Right lobe of liver (tissue), 6 donors: ENCODE measurements around the gene TXNIP. TPM values are rescaled to one million over a fixed set of nuclear protein-coding genes. Genes with fewer than 3 reads are reported as not detected.

Experiments
- ATAC-seq, 4 donors: fragments of 200-7000 bp; cut with Tn5 transposase; one replicate each; pipeline ENCODE4 v1.9.1; 2020; ENCODE audit warnings: mild to moderate bottlenecking in 4 of 4, moderate library complexity in 4 of 4
- DNase-seq, 3 donors: peaks; one replicate each; pipeline ENCODE4 v3.0.0-alpha.2; 2020
- H3K27ac ChIP-seq, 3 donors: fragments of 200-600 bp; one replicate each; pipeline ENCODE4 v1.8.0; 2022
- H3K27me3 ChIP-seq, 2 donors: fragments of 200-600 bp; one replicate each; pipeline ENCODE4 v1.8.0; 2022
- H3K36me3 ChIP-seq, 4 donors: fragments of 200-600 bp; sonication (generic) in 1 of 4; one replicate each; pipeline versions ENCODE4 v1.5.1 to v1.8.0; 2017 to 2022; ENCODE audit warnings: control low read depth in 1 of 4
- H3K4me1 ChIP-seq, 4 donors: fragments of 200-600 bp; sonication (generic) in 1 of 4; one replicate each; pipeline versions ENCODE4 v1.5.1 to v1.8.0; 2017 to 2022; ENCODE audit warnings: control low read depth in 1 of 4
- H3K4me3 ChIP-seq, 3 donors: fragments of 200-600 bp; one replicate each; pipeline ENCODE4 v1.8.0; 2022
- H3K9me3 ChIP-seq, 4 donors: fragments of 200-600 bp; sonication (generic) in 1 of 4; one replicate each; pipeline versions ENCODE4 v1.5.1 to v1.8.0; 2017 to 2022; ENCODE audit warnings: control low read depth in 1 of 4
- CTCF ChIP-seq, 4 donors: fragments of 200-600 bp in 3 of 4; fragments of 450-650 bp in 1 of 4; IDR thresholded peaks; one replicate each; pipeline versions ENCODE4 v1.5.1 to v1.8.0; 2016 to 2022; ENCODE audit warnings: antibody characterized with exemption in 4 of 4, mild to moderate bottlenecking in 2 of 4
- POLR2A ChIP-seq: fragments of 450-650 bp; IDR thresholded peaks from one replicate; pipeline ENCODE4 v1.6.1; 2017; ENCODE audit warnings: antibody characterized with exemption, mild to moderate bottlenecking
- WGBS: methylation state at CpG from one replicate; pipeline ENCODE4 v1.1.6; 2018; ENCODE audit warnings: low coverage, low lambda C conversion rate; ENCODE audit not compliant: insufficient coverage; ENCODE audit errors: missing lambda C conversion rate; 5-methylcytosine and 5-hydroxymethylcytosine counted together
- intact Hi-C, 2 donors: fragments of 100-400 bp; cut with DNase I; formaldehyde crosslinking; loops; one replicate each; pipeline versions ENCODE4 v1.11.2 to v1.14.1; 2022
- total RNA-seq, 6 experiments: library from RNA; depleted of rRNA in 2 of 6; stranded (reverse); fragments of >200 nt in 2 of 6; fragmentation: NEBNext Ultra II Directional in 3 of 6; extraction: Animal tissue kit (Norgen Biotek cat#: 25700) in 3 of 6; gene quantifications; one replicate each; pipeline versions ENCODE4 v1.1.0 to v1.2.4, GENCODE V29; 2016 to 2023
- donor health status: DM: no; HTN: yes; CAD: no.
- donor health status: DM: no; HTN: no; CAD: no.
- donor health status: DM: no; HTN: no; CAD: no.
- donor health status: DM: no; HTN: yes; CAD: no.
- donor health status: DM: no; HTN: yes; CAD: no.

Gene TXNIP
- total RNA-seq, 6 experiments from 2014 or later, result 56.3 to 398 (median 134) TPM

- Histone ChIP-seq H3K36me3 (peaks cover 0 to 31% (median 24%) of the 10 kb centered on the region in 4 donors), H3K27me3 (no peaks in the 10 kb centered on the region), H3K4me3 (peak overlapping the region; percentile 79 to 91 (median 83)), H3K27ac (peak overlapping the region; percentile 0 to 98 (median 88)), H3K9me3 (no peaks in the 10 kb centered on the region), H3K4me1 (peaks cover 0 to 55% (median 18%) of the 10 kb centered on the region in 4 donors)
- intact Hi-C loops, result no loop called here
- WGBS, result 23% methylated on average over 6 of the region's 6 CpGs
- TF ChIP-seq CTCF (IDR thresholded peaks at IDR 0.05), result no peak
- peak; percentile 30 for TF ChIP-seq POLR2A
- ATAC-seq, result no peak
- no peak for DNase-seq
Observed at GRCh38 chr1:145993618-145994390, 2.6 kb downstream of the TXNIP start.

- DNase-seq (no peak), ATAC-seq (no peak)
- H3K36me3 ChIP-seq, result peaks cover 0 to 31% (median 24%) of the 10 kb centered on the region in 4 donors
- H3K4me3 ChIP-seq, result peak overlapping the region; percentile 79 to 91 (median 83)
- intact Hi-C loops, result no loop called here
- H3K27me3 ChIP-seq, result no peaks in the 10 kb centered on the region
- 5% methylated on average over 5 of the region's 5 CpGs for WGBS
- H3K4me1 ChIP-seq, result peaks cover 0 to 47% (median 16%) of the 10 kb centered on the region in 4 donors
- no peaks in the 10 kb centered on the region for H3K9me3 ChIP-seq
- peak overlapping the region; percentile 0 to 98 (median 88) for H3K27ac ChIP-seq
- TF ChIP-seq CTCF (IDR thresholded peaks at IDR 0.05), result no peak
- TF ChIP-seq POLR2A, result peak; percentile 64
Observed at GRCh38 chr1:145992958-145993617, 3.3 kb downstream of the TXNIP start.

- Histone ChIP-seq H3K4me1 (peaks cover 0 to 42% (median 15%) of the 10 kb centered on the region in 4 donors), H3K9me3 (no peaks in the 10 kb centered on the region), H3K27ac (peak overlapping the region in 2 of 3 donors; percentile 88 to 98), H3K36me3 (peaks cover 0 to 31% (median 24%) of the 10 kb centered on the region in 4 donors), H3K27me3 (no peaks in the 10 kb centered on the region), H3K4me3 (peak overlapping the region in 2 of 3 donors; percentile 83 to 91)
- TF ChIP-seq POLR2A (no peak), CTCF (IDR thresholded peaks at IDR 0.05) (no peak)
- no peak for ATAC-seq
- 27% methylated on average over 1 of the region's 1 CpG for WGBS
- no peak for DNase-seq
- intact Hi-C loops, result no loop called here
Observed at GRCh38 chr1:145992502-145992936, 3.9 kb downstream of the TXNIP start.

GRCh38 chr1:145991735-145992412 lies 4.5 kb downstream of the TXNIP start:
- 31% methylated on average over 9 of the region's 10 CpGs for WGBS
- H3K27ac ChIP-seq, result peak overlapping the region in 2 of 3 donors; percentile 2 to 88
- TF ChIP-seq POLR2A (peak; percentile 84), CTCF (IDR thresholded peaks at IDR 0.05) (no peak)
- peaks cover 0 to 31% (median 24%) of the 10 kb centered on the region in 4 donors for H3K36me3 ChIP-seq
- no peaks in the 10 kb centered on the region for H3K9me3 ChIP-seq
- ATAC-seq (peak in 1 of 4 donors; percentile 6), DNase-seq (no peak)
- intact Hi-C loops, result no loop called here
- H3K4me1 ChIP-seq, result peaks cover 0 to 35% (median 12%) of the 10 kb centered on the region in 4 donors
- H3K27me3 ChIP-seq, result no peaks in the 10 kb centered on the region
- peak overlapping the region in 1 of 3 donors; percentile 91 for H3K4me3 ChIP-seq
